Measurements from ENCODE around the gene SCUBE3.
A peak's percentile ranks its signal among the peaks of the same experiment; 100 is the strongest.

Gene SCUBE3

DNA sequence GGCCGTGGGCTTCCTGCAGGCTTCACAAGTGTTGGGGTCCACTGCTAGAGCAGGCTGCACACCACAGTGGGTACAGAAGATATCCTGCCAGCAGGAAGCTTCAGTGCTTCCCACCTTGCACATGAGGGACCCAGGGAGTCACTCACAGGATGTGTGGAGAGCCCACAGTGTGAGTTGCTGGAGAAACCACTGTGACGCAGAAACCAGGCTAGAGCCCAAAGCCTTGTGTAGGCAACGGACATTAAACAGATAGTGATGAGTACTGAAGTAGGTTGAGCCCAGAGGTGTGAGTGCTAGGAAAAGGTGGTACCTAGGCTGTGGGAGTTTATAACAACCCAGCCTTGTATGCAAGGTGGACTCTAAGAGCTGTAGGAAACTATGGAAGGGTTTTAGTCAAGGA lies 65.0 kb downstream of the SCUBE3 start:
- DNase-seq = no peak

DNA sequence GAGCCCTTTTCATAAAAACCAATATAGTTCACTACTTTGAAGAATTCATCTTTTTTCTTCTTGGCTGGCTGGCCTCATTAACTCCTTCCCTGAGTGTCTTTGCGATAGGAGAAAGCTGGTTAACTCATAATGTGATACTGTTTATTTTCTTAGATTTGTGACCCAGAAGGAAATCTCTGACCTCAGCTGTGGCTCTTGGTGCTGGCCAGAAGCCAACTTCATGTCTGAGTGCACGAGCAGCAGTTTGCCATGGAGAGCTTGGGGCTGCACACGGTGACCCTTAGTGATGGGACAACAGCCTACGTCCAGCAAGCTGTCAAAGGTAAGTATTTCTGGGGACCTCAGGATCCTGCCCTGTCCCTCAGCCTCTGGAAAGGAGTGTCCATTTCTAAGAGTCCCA lies 67.1 kb downstream of the SCUBE3 start:
- DNase-seq = no peak

DNA sequence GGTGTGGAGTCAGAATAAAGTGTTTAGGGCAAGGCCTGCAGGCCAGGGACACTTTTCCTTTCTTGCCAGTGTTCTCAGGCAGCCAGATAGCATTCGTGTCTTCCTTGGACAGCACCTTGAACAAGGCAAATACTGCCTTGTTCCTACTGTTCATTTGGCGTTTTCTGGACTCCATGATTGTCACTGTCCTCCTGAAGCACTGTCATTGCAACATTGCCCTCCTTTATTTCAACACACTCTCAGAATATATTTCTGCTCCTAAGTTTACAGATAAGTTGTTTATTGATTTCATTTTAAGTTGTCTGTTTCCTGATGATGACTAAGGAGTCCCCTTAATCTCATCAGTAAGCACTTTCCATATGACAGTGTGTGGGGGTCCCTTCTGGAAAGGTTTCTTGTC lies 68.7 kb downstream of the SCUBE3 start:
- no peak for DNase-seq

DNA sequence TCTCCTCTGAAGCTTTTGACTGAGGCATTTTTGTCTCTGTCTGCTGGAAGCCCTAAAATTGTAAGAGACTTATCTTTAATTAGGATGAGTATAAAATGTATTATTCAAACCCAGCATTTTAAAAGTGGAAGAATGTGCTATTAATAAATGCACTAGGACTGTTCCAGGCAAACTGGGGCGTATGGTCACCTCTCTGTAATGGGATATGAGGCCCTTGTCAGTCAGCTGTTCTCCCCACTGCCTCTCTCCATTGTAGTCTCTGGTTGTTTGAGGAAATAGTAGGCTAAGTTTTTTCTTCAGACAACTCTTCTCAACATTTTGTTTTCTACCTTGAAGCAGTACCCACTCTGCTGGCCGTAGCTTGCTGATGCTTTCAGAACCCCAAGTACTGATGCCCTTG lies 69.6 kb downstream of the SCUBE3 start:
- DNase-seq = no peak

DNA sequence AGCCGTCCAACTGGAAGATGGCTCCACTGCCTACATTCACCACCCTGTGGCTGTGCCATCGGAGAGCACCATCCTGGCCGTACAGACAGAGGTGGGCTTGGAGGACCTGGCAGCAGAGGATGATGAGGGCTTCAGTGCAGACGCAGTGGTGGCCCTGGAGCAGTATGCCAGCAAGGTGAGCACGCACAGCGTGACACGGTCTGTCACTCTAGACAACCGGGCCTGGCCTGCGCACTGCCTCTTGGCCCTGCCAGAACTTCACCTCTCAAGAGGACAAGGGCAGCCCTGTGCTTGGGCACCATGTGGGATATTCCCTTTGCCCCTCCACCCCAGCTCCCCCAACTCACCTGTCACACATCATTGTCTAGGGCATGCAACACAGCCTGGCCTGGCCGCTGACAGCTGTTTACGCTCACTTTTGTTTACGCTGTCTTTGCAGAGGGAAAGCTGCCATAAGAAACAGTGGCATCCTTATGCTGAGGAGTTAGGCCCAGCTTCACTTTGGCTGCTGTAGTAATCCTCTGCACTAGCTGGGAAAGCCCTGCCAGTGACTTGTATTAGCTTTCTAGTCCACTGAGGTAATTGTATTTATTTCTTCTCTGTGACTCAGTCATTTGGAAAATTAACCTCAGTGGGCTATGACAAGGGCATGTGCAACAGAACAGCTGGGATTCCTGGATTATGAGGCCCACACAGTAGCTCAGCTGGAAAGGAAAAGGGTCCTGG lies 74.1 kb downstream of the SCUBE3 start:
- no peak for DNase-seq

DNA sequence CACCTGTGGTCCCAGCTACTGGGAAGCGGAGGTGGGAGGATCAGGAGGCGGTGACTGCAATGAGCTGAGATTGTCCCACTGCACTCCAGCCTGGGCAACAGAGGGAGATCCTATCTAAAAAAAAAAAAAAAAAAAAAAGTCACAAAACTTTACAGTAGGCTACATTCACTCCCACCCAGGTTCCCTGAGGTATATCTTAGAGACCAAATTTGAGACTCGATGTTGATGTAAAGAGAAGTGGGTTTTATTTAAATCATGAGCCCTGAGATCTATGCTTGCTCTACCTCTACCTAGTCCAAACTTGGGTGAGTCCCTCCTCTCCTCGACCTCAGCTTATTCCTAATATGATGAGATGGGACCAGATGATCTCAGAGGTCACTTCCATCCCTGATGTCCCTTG lies 75.1 kb downstream of the SCUBE3 start:
- DNase-seq = no peak

DNA sequence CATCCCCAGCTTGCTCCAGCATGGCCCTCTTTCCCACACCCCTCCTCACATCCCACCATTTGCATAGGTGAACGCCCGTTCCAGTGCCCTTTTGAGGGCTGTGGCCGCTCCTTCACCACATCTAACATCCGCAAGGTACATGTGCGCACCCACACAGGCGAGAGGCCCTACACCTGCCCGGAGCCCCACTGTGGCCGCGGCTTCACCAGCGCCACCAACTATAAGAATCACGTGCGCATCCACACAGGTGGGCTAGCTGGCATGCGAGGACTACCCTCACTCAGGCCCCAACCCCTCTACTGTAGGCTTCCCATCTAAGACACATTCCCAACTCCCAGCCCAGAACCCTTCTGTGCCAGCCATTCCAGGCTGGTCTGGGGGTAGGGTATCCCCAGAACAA lies 77.7 kb downstream of the SCUBE3 start:
- no peak for DNase-seq

DNA sequence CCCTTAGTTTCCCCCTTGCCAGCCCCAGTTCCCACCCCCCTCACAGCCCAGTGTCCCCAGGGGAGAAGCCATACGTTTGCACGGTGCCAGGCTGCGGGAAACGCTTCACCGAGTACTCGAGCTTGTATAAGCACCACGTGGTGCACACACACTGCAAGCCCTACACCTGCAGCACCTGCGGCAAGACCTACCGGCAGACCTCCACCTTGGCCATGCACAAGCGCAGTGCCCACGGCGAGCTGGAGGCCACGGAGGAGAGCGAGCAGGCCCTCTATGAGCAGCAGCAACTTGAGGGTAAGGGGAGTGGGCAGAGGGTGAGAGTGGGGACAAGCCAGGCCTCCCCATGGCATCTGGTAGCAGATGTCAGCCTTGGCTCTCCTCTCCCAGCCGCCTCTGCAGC lies 78.7 kb downstream of the SCUBE3 start:
- DNase-seq = no peak

DNA sequence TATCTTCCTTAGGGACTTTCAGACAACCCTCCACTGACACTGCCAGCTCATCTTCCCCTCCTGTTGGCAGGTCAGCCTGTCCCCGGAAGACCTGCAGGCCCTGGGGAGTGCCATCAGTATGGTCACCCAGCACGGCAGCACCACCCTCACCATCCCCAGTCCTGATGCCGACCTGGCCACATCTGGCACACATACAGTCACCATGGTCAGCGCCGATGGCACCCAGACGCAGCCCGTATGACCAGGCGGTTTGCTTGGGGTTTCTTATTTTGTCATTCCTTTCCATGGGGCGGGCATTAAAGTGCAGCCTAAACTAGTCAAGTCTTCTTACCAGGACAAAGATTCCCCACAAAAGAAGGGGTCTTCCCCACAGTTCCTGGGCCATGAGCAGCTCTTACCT lies 79.9 kb downstream of the SCUBE3 start:
- no peak for DNase-seq

DNA sequence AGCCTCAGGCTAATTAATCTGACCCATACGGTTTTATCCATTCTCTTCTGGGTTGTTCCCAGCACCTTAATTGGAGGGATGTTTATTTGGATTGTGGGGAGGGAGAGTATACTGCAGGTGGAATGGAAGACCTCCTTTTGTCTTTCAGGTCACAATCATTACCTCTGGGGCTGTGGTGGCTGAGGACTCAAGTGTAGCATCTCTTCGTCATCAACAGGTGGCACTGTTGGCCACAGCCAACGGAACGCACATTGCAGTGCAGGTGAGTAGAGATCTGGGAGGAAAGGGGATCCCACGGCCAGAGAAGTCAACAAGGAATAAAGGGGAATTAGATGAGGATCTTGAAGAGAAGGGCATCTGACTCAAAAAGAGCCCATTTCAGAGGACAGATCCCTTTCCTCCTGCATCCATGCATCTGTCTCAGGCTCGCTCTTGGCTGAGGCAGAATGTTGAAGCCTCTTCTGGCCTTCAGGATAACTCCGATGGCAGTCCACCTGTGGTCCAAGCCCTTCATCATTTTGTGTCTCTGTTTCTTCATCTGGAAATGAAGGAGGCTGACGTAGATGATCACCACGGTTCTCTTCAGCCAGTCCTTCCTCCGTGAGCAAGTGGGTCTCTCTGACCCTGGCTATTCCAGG lies 80.7 kb downstream of the SCUBE3 start:
- DNase-seq = peak; percentile 53

DNA sequence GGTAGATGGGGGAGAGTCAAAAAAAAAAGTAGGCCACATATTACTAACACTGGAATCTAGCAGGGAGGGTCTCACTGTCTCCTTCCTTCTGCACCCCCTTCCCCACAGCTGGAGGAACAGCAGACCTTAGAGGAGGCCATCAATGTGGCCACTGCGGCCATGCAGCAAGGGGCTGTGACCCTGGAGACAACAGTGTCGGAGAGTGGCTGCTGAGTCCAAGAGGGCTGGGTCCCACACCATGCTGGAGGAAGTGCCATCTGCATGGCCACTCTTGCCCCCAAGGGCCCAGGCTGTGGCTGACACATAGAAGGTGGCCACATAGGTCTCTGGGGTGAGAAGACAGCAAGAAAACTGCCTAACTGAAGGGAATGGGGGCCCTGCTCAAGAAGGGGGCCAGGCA lies 81.3 kb downstream of the SCUBE3 start:
- DNase-seq = no peak

DNA sequence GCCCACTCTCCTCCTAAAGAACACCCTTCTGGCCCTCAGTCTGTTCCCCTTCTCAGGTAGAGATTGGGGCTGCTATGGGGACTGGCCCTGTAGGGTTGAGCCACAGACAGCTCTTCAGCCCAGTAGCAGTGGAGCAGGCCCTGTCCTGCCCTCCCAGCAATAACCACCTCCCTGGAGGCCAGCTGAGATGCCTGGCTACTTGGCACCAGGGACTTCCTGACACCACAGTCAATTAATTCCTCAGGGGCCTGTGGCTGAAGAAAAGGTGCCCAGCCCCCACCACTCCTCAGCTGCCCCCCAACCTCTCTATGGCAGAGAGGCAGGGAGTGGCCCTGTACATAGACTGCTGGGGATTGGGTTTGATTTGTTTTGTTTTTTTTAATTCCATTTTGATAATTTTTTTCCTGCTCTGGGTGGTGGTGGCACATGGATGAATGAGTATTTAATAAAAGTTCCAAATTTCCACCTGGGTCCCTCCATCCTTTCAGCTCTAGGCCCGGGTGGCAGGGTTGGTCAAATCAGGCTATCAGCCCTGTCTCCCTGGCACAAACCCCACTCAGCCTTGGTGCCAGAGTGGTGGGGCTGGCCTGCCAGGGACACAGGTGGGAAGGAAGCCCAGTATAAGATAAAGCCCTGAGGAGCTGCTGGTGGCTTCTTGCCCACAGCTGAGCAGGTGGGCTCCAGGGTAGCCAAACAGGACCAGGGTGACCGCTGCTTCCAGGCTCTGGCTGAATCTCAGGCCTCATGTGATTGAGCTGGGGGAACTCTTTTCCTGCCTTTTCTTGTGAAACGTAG lies 82.0 kb downstream of the SCUBE3 start:
- no peak for DNase-seq

DNA sequence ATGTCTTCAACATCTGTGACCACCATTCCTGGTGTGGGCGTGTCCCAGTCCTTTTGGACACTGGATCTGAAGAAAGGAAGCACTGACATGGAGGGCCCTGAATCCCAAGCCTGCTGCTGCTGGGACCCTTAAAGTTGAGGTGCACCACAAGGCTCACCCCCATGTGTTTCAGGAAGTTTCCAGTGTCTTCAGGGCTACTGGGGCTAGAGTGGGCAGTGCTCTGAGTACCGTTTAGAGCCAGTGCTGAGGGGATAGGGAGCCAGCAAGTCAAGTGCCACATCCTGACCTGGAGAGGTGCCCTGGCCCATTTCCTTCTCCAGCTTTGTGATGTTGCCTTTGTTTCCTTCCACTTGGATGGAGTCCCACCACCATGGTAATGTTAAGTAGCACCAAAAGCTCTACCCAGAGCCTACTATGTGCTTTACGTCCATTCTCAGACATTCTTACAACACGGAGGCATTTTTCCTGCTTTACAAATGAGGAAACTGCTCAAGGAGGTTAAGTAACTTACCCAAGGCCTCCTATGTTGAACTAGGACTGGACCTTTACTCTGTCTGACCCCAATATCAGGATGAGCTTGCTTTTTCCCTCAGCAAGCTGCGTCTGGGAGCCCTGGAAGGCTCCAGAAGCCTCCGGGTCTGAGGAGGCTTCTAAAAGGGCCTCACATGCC lies 83.3 kb downstream of the SCUBE3 start:
- DNase-seq = no peak

DNA sequence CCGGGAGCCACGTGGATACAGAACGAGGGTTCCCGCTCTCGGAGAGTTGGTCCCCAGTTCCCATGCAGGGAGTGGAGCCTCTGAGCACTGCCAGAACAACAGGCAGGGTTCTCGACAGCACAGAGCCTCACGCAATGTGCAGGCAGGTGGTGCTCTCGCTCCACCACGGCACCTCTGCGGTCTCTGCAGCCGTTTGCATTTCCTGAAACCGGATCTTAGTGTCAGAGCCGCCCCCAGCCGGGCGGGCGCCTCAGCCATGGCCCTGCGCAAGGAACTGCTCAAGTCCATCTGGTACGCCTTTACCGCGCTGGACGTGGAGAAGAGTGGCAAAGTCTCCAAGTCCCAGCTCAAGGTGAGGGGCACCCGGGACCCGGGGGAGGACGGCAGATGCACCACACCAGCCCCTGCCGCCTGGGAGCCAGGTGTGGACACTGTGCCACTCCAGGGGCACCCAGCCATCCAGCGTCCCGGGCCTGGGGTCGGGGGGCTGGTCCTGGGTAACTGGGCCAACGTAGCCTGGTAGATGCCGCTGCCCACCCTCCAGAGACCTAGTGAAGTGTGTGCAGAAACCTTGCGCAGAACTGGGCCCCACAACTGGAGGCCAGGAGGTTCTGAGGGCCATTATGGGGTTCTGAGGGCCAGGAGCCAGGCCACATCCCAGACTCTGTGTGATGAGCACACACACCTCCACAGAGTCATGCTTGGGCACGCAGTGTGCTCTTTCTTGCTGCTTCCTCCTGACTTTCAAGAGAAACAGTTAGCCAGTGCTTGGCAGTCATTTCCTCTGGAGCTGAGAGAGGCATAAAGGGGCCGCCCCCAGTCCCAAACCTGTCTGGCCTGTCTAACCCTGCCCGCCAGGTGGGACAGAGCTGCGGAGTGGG lies 84.1 kb downstream of the SCUBE3 start, which contains the start of gene DEF6:
Gene DEF6 (plus strand): TSS at position 218 of the 881 bp plus-strand sequence. CDS start 39 bp downstream, at position 257.
- DNase-seq = peak; percentile 87

DNA sequence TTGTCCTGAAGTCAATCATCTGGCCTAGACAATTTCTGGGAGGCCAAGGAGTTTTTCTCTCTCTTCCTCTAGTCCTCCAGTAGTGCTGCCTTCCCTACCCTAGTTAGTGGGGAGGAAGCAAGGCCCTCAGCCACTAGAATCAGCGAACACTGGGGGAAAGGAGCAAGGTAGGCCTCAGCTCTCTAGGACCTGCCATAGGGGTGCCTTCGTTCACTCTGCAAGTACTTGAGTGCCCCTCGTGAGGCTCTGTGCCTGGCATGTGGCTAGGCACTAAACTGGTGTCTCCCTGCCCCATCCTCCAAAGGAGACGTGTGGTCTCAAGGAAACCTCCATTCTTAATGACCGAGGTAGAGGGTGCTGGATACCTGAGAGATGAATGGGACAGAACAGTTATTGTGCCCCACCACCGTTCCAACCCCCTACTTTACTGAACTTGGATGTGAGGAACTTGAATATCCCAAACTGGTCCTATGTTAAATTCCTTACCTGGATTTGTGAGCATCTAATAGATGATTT lies 84.9 kb downstream of the SCUBE3 start:
- DNase-seq = no peak

DNA sequence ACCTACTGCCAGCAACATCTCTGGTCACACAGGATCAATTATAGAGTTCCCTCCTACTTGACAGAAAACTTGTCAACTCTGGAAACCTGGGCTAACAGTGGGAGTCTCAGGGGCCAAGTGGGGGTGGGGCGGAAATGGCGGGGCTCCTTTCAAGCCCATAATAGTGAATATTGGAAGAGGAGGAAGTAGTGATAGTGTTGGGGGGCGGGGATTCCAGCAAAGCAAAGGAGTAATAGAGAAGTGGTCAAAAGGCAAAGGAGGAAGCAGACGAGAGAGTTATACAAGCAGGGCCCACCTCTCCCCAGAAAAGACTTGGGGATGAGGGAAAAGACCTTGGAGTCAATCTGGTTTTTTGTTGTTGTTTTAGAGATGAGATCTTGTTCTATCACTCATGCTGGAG lies 85.9 kb downstream of the SCUBE3 start:
- no peak for DNase-seq

DNA sequence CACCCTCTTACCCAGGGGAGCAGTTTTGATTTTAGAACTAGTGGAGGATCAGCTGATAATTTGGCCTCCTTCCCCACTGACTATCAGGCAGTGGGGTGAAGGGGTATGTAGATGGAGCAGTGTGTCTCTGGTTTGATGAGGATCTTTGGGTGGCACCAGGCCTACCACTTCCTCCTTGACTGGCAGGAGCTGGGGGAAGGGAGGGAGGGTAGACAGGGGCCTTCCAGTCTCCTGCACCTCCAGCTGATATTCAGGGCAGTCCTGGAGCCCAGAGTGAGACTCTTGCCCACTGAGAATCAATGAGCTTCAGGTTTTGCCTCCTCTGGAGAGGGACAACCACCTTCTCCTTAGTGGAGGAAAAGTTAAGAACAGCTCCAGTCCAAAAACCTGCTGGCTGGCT lies 87.1 kb downstream of the SCUBE3 start:
- peak; percentile 51 for DNase-seq

Measured in activated CD4-positive, alpha-beta T cell treated with anti-CD3 and anti-CD28 coated beads, Interleukin-2, amount 50 U/mL, for 1 hour (primary cell).